Measurements from ENCODE around the gene LRP2. TPM values are rescaled to one million over a fixed set of nuclear protein-coding genes. Genes with fewer than 3 reads are reported as not detected.

The LRP2 gene
- total RNA-seq, 4 donors from 2014 or later = not detected

- WGBS, 2 donors = 38 to 63% methylated on average over 2 of the region's 2 CpGs
- Histone ChIP-seq H3K36me3 (no peaks in the 10 kb centered on the region), H3K4me3 (no peak overlapping the region), H3K9me3 (no peaks in the 10 kb centered on the region), H3K27ac (no peak overlapping the region), H3K4me1 (no peaks in the 10 kb centered on the region), H3K27me3 (no peaks in the 10 kb centered on the region)
- no peak for TF ChIP-seq POLR2A (IDR thresholded peaks at IDR 0.05)
- no peak for DNase-seq (ENCODE audit: low spot score in 2 of 2)
Observed at GRCh38 chr2:169164311-169164710, 198.0 kb downstream of the LRP2 start.

DNA sequence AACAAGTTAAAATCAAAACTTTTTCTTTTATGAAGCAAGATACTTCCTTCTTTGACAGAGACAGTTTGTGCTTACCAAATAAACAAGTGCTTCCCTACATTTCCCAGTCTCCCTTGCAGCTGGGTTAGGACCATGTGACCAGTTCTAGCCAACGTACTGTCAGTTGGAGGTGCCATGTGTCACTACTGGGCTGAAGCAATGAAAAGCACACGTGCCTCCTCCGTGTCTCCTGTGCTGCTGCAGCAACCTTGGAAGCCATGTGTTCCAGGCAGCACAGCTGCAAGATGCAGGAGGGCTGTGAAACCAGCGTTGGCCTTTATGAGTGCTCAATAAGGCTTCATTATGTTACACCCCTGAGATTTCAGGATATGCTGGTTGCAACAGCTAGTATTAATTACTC is 199.7 kb downstream of the LRP2 start:
- H3K4me1 ChIP-seq = no peaks in the 10 kb centered on the region
- no peaks in the 10 kb centered on the region for H3K27me3 ChIP-seq
- TF ChIP-seq EP300 (IDR thresholded peaks at IDR 0.05) (no peak), POLR2A (IDR thresholded peaks at IDR 0.05) (no peak)
- TF ChIP-seq, protein P1, sequence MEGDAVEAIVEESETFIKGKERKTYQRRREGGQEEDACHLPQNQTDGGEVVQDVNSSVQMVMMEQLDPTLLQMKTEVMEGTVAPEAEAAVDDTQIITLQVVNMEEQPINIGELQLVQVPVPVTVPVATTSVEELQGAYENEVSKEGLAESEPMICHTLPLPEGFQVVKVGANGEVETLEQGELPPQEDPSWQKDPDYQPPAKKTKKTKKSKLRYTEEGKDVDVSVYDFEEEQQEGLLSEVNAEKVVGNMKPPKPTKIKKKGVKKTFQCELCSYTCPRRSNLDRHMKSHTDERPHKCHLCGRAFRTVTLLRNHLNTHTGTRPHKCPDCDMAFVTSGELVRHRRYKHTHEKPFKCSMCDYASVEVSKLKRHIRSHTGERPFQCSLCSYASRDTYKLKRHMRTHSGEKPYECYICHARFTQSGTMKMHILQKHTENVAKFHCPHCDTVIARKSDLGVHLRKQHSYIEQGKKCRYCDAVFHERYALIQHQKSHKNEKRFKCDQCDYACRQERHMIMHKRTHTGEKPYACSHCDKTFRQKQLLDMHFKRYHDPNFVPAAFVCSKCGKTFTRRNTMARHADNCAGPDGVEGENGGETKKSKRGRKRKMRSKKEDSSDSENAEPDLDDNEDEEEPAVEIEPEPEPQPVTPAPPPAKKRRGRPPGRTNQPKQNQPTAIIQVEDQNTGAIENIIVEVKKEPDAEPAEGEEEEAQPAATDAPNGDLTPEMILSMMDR (IDR thresholded peaks at IDR 0.05) = no peak
- no peak overlapping the region for H3K4me3 ChIP-seq
- H3K27ac ChIP-seq = no peak overlapping the region
- WGBS, 2 donors = 59 to 69% methylated on average over 4 of the region's 4 CpGs
- H3K36me3 ChIP-seq = no peaks in the 10 kb centered on the region
- H3K9me3 ChIP-seq = no peaks in the 10 kb centered on the region
- no peak for DNase-seq (ENCODE audit: low spot score in 2 of 2)

DNA sequence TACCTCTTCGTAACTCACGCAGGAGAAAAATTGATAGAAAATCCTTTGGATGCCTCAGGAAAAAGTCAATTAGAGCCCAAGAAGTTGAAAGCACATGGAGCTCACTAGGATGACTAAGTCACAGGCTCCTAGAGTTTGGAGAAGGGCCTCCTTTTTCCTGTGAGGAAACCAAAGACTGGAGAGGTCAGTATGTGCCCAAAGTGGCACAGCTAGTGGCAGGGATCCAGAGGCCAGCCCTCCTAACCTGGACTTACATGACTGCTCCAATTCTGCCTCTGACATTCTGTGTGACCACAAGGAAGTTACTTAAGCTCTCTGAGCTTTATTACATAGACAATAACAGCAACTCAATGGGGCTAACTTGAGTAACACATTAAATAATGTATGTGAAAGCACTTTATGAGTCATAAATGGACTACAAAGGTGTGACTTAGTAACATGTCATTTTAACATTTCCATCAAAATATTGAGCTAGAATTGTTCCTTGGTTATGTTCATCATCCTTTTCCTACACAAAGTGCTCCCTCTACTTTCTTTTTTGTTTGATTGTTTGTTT is 201.3 kb downstream of the LRP2 start:
- H3K4me3 ChIP-seq = no peak overlapping the region
- H3K27me3 ChIP-seq = no peaks in the 10 kb centered on the region
- no peak for TF ChIP-seq EP300 (IDR thresholded peaks at IDR 0.05)
- TF ChIP-seq POLR2A (IDR thresholded peaks at IDR 0.05) = no peak
- TF ChIP-seq, protein P1 (IDR thresholded peaks at IDR 0.05) = no peak
- no peaks in the 10 kb centered on the region for H3K4me1 ChIP-seq
- H3K27ac ChIP-seq = no peak overlapping the region
- 88 to 92% methylated on average over 2 of the region's 2 CpGs for WGBS, 2 donors
- H3K9me3 ChIP-seq = no peaks in the 10 kb centered on the region
- no peak for DNase-seq (ENCODE audit: low spot score in 2 of 2)
- H3K36me3 ChIP-seq = no peaks in the 10 kb centered on the region

- Histone ChIP-seq H3K36me3 (no peaks in the 10 kb centered on the region), H3K4me1 (no peaks in the 10 kb centered on the region), H3K9me3 (peaks cover 0 to 5% (median 0%) of the 10 kb centered on the region in 4 donors), H3K27me3 (no peaks in the 10 kb centered on the region), H3K4me3 (no peak overlapping the region), H3K27ac (no peak overlapping the region)
- WGBS, 2 donors = 39 to 46% methylated on average over 2 of the region's 2 CpGs
- TF ChIP-seq POLR2A (IDR thresholded peaks at IDR 0.05) = no peak
- TF ChIP-seq EP300 (IDR thresholded peaks at IDR 0.05) = no peak
- TF ChIP-seq, protein P1 (IDR thresholded peaks at IDR 0.05) = no peak
- DNase-seq (ENCODE audit: low spot score in 2 of 2) = no peak
Observed at GRCh38 chr2:169159686-169160085, 202.6 kb downstream of the LRP2 start.

GRCh38 chr2:169158874-169159273 is 203.5 kb downstream of the LRP2 start:
- 76 to 77% methylated on average over 1 of the region's 1 CpG for WGBS, 2 donors
- DNase-seq (ENCODE audit: low spot score in 2 of 2) = no peak

More at GRCh38 chr2:169158874-169159273, 203.5 kb downstream of the LRP2 start:
- TF ChIP-seq EP300 (IDR thresholded peaks at IDR 0.05) (no peak), POLR2A (IDR thresholded peaks at IDR 0.05) (no peak)
- TF ChIP-seq, protein P1 (IDR thresholded peaks at IDR 0.05) = no peak
- Histone ChIP-seq H3K9me3 (peaks cover 0 to 12% (median 1%) of the 10 kb centered on the region in 4 donors), H3K36me3 (no peaks in the 10 kb centered on the region), H3K4me3 (no peak overlapping the region), H3K27me3 (no peaks in the 10 kb centered on the region), H3K27ac (no peak overlapping the region), H3K4me1 (no peaks in the 10 kb centered on the region)
